Measurements from ENCODE around the gene WDFY1. TPM values are rescaled to one million over a fixed set of nuclear protein-coding genes. Genes with fewer than 3 reads are reported as not detected.

Gene WDFY1
- total RNA-seq, 2 donors from 2014 or later, result 50.0 to 63.5 TPM

GRCh38 chr2:223856021-223856420 lies 89.1 kb downstream of the WDFY1 start:
- Histone ChIP-seq H3K27me3 (no peaks in the 10 kb centered on the region), H3K4me3 (no peak overlapping the region), H3K9me3 (no peaks in the 10 kb centered on the region), H3K4me1 (peaks cover 3% of the 10 kb centered on the region), H3K9ac (ENCODE audit: low read depth in 2 of 2, low read length in 2 of 2) (no peak overlapping the region), H3K27ac (no peak overlapping the region), H3K36me3 (no peaks in the 10 kb centered on the region)
- DNase-seq, result no peak
- intact Hi-C loops (cut with DNase I), result no loop called here
- TF ChIP-seq CTCF (IDR thresholded peaks at IDR 0.05), result no peak

GRCh38 chr2:223855426-223855825 lies 89.7 kb downstream of the WDFY1 start:
- no peak overlapping the region for H3K27ac ChIP-seq
- DNase-seq, result no peak
- H3K36me3 ChIP-seq, result no peaks in the 10 kb centered on the region
- no peaks in the 10 kb centered on the region for H3K27me3 ChIP-seq
- no peak overlapping the region for H3K4me3 ChIP-seq
- intact Hi-C loops (cut with DNase I), result no loop called here
- no peaks in the 10 kb centered on the region for H3K9me3 ChIP-seq
- no peak overlapping the region for H3K9ac ChIP-seq (ENCODE audit: low read depth in 2 of 2, low read length in 2 of 2)
- H3K4me1 ChIP-seq, result no peaks in the 10 kb centered on the region
- TF ChIP-seq CTCF (IDR thresholded peaks at IDR 0.05), result no peak

GRCh38 chr2:223854741-223855140 lies 90.4 kb downstream of the WDFY1 start:
- Histone ChIP-seq H3K27ac (no peak overlapping the region), H3K4me1 (no peaks in the 10 kb centered on the region), H3K36me3 (no peaks in the 10 kb centered on the region), H3K9me3 (no peaks in the 10 kb centered on the region), H3K27me3 (no peaks in the 10 kb centered on the region), H3K9ac (ENCODE audit: low read depth in 2 of 2, low read length in 2 of 2) (no peak overlapping the region), H3K4me3 (no peak overlapping the region)
- intact Hi-C loops (cut with DNase I), result no loop called here
- TF ChIP-seq CTCF (IDR thresholded peaks at IDR 0.05), result no peak
- no peak for DNase-seq

- Histone ChIP-seq H3K9ac (ENCODE audit: low read depth in 2 of 2, low read length in 2 of 2) (no peak overlapping the region), H3K4me3 (no peak overlapping the region), H3K4me1 (no peaks in the 10 kb centered on the region), H3K27me3 (no peaks in the 10 kb centered on the region), H3K36me3 (no peaks in the 10 kb centered on the region), H3K9me3 (no peaks in the 10 kb centered on the region), H3K27ac (no peak overlapping the region)
- intact Hi-C loops (cut with DNase I), result no loop called here
- TF ChIP-seq CTCF (IDR thresholded peaks at IDR 0.05), result no peak
- DNase-seq, result no peak
These were observed 91.7 kb downstream of the WDFY1 start for GRCh38 chr2:223853425-223853837.

- no peaks in the 10 kb centered on the region for H3K36me3 ChIP-seq
- no peak for DNase-seq
- no peaks in the 10 kb centered on the region for H3K27me3 ChIP-seq
- no peak overlapping the region for H3K27ac ChIP-seq
- no peaks in the 10 kb centered on the region for H3K9me3 ChIP-seq
- no peak overlapping the region for H3K4me3 ChIP-seq
- H3K9ac ChIP-seq (ENCODE audit: low read depth in 2 of 2, low read length in 2 of 2), result no peak overlapping the region
- H3K4me1 ChIP-seq, result no peaks in the 10 kb centered on the region
- intact Hi-C loops (cut with DNase I), result no loop called here
- TF ChIP-seq CTCF (IDR thresholded peaks at IDR 0.05), result no peak
These were observed 92.8 kb downstream of the WDFY1 start for GRCh38 chr2:223852281-223852795.
